HepG2 (cell line): Measurements from ENCODE around the gene HSPB9. TPM values are rescaled to one million over a fixed set of nuclear protein-coding genes. Genes with fewer than 3 reads are reported as not detected.
A peak's percentile ranks its signal among the peaks of the same experiment; 100 is the strongest.

Experiments
- ATAC-seq: fragments of 200-7000 bp; cut with Tn5 transposase; 3 replicates; pipeline ENCODE4 v1.9.1; 2020; ENCODE audit warnings: mild to moderate bottlenecking, moderate library complexity
- BruUV-seq: library from RNA; stranded (reverse); fragments of 400-500 nt; replicated peaks from 2 replicates; lab custom pipeline; 2021; lab: Mats Ljungman, UMichigan
- CTCF ChIA-PET: fragments of 300-600 bp; formaldehyde crosslinking; extraction: SDS; loops from one replicate; lab custom pipeline; 2021; ENCODE audit warnings: low total read pairs, inconsistent platforms, low intra/inter-chr PET ratio; lab: Yijun Ruan, JAX
- POLR2A ChIA-PET: fragments of 350-600 bp; sonication (Branson Sonifier 250); formaldehyde crosslinking; loops from one replicate; lab custom pipeline; 2020; ENCODE audit warnings: antibody characterized with exemption, inconsistent platforms; lab: Yijun Ruan, JAX
- DNase-seq: peaks from one replicate; pipeline ENCODE4 v3.0.0-alpha.2; 2015; ENCODE audit warnings: low spot score
- FAIRE-seq: peaks from 3 replicates; lab custom pipeline; 2011; peaks lifted over from hg19 to GRCh38; lab: Jason Lieb, UNC
- H2AFZ ChIP-seq: one replicate; pipeline ENCODE4 v1.6.1; 2011; ENCODE audit warnings: low read length, inconsistent platforms
- H3K27ac ChIP-seq: fragments of 300-600 bp; 3 replicates; pipeline ENCODE4 v1.8.0; 2011; ENCODE audit warnings: mixed run types, mild to moderate bottlenecking, mixed read lengths, low read length, inconsistent platforms; ENCODE audit not compliant: insufficient read depth; ENCODE audit errors: extremely low read length
- H3K27me3 ChIP-seq, 2 experiments: fragments of 200-600 bp in 1 of 2; 2 replicates in 1 of 2; 3 replicates in 1 of 2; pipeline versions ENCODE4 v1.6.0 to v1.8.0; 2011; ENCODE audit warnings: low read length in 2 of 2, mild to moderate bottlenecking in 2 of 2, moderate library complexity in 2 of 2, inconsistent platforms in 1 of 2; ENCODE audit not compliant: insufficient read depth in 2 of 2, control insufficient read depth in 1 of 2
- H3K36me3 ChIP-seq, 2 experiments: fragments of 200-600 bp in 1 of 2; replicated peaks in 1 of 2; 2 replicates in 1 of 2; 3 replicates in 1 of 2; pipeline versions ENCODE4 v1.5.1 to v1.8.0; 2011; ENCODE audit warnings: low read length in 2 of 2, inconsistent platforms in 1 of 2; ENCODE audit not compliant: insufficient read depth in 2 of 2, control insufficient read depth in 1 of 2
- H3K4me1 ChIP-seq: 2 replicates; pipeline ENCODE4 v1.5.1; 2012; ENCODE audit warnings: low read length, inconsistent platforms; ENCODE audit not compliant: insufficient read depth
- H3K4me2 ChIP-seq: 2 replicates; pipeline ENCODE4 v1.6.0; 2011; ENCODE audit warnings: low read depth, low read length, inconsistent platforms
- H3K4me3 ChIP-seq, 3 experiments: fragments of 200-600 bp in 1 of 3; sonication (generic), shearing (Covaris generic) in 1 of 3; replicated peaks in 1 of 3; 2 replicates each; pipeline ENCODE4 v1.5.1; 2011 to 2016; ENCODE audit warnings: low read length in 3 of 3, inconsistent platforms in 2 of 3, low read depth in 2 of 3, mild to moderate bottlenecking in 2 of 3, control low read depth in 1 of 3, mixed read lengths in 1 of 3; ENCODE audit not compliant: insufficient read depth in 1 of 3
- H3K79me2 ChIP-seq: one replicate; pipeline ENCODE4 v1.6.1; 2011; ENCODE audit warnings: low read length, inconsistent platforms; ENCODE audit not compliant: insufficient read depth
- H3K9ac ChIP-seq: 2 replicates; pipeline ENCODE4 v1.6.0; 2011; ENCODE audit warnings: mild to moderate bottlenecking, low read depth, low read length, inconsistent platforms; ENCODE audit not compliant: insufficient read depth
- H3K9me3 ChIP-seq: 2 replicates; pipeline ENCODE4 v1.5.1; 2012; ENCODE audit warnings: mild to moderate bottlenecking, low read length
- H4K20me1 ChIP-seq: 2 replicates; pipeline ENCODE4 v1.6.0; 2011; ENCODE audit warnings: inconsistent platforms, mild to moderate bottlenecking, low read length, moderate library complexity; ENCODE audit not compliant: insufficient read depth
- FLYWCH1 ChIP-seq: sonication (generic); formaldehyde crosslinking; IDR thresholded peaks from 2 replicates; pipeline ENCODE4 v1.8.1; 2023; ENCODE audit warnings: mild to moderate bottlenecking, missing genetic modification reagents
- NR1H2 ChIP-seq: sonication (generic); formaldehyde crosslinking; IDR thresholded peaks from 2 replicates; pipeline ENCODE4 v1.8.1; 2022; ENCODE audit warnings: low read depth, missing genetic modification reagents, borderline replicate concordance
- SAP130 ChIP-seq: IDR thresholded peaks from 2 replicates; pipeline ENCODE4 v1.6.1; 2016; ENCODE audit warnings: low read depth
- ZBTB1 ChIP-seq: sonication (generic); formaldehyde crosslinking; IDR thresholded peaks from 2 replicates; pipeline ENCODE4 v1.4.0; 2020; ENCODE audit warnings: missing genetic modification reagents, borderline replicate concordance
- ZNF354B ChIP-seq: sonication (generic); formaldehyde crosslinking; IDR thresholded peaks from 2 replicates; pipeline ENCODE4 v1.8.0; 2022; ENCODE audit warnings: mild to moderate bottlenecking, missing genetic modification reagents
- ZNF609 ChIP-seq: sonication (generic); formaldehyde crosslinking; IDR thresholded peaks from 2 replicates; pipeline ENCODE4 v1.4.0; 2020; ENCODE audit warnings: mild to moderate bottlenecking, missing genetic modification reagents, borderline replicate concordance
- ZNF639 ChIP-seq: conservative IDR thresholded peaks from 2 replicates; pipeline ENCODE4 v1.6.1; 2018; ENCODE audit warnings: missing genetic modification reagents
- ZNF672 ChIP-seq: sonication (generic); formaldehyde crosslinking; IDR thresholded peaks from 2 replicates; pipeline ENCODE4 v1.8.1; 2022; ENCODE audit warnings: missing genetic modification reagents
- ZNF75D ChIP-seq: sonication (generic); formaldehyde crosslinking; IDR thresholded peaks from 2 replicates; pipeline ENCODE4 v1.8.1; 2023; ENCODE audit warnings: missing genetic modification reagents, mild to moderate bottlenecking, borderline replicate concordance
- WGBS: methylation state at CpG from one replicate; pipeline ENCODE4 v1.1.6; 2017; ENCODE audit warnings: low lambda C conversion rate; 5-methylcytosine and 5-hydroxymethylcytosine counted together
- in situ Hi-C: cut with HindIII; loops from 2 replicates; pipeline ENCODE4 v1.10.0; 2017; ENCODE audit warnings: low pct_unique_long_range_greater_than_20kb; ENCODE audit not compliant: extremely low pct_ligation_motif_present
- intact Hi-C: fragments of 100-400 bp; cut with micrococcal nuclease; formaldehyde crosslinking; loops from one replicate; pipeline ENCODE4 v1.10.0; 2022; ENCODE audit not compliant: unreplicated experiment
- polyA plus RNA-seq, 8 experiments: library from polyadenylated mRNA; depleted of rRNA in 3 of 8; stranded (reverse) in 7 of 8; unstranded in 1 of 8; fragments of >200 nt; fragmentation: Illumina TruSeq in 4 of 8; extraction: Trizol in 4 of 8; gene quantifications; 2 replicates each; pipeline versions ENCODE4 v1.2.1 to v1.2.3, GENCODE V29; 2011 to 2016; ENCODE audit warnings: low read depth in 4 of 8, missing spikeins in 1 of 8, mixed read lengths in 1 of 8; ENCODE audit not compliant: insufficient read depth in 1 of 8
- total RNA-seq, 5 experiments: library from RNA; depleted of rRNA; stranded (reverse); fragments of >200 nt; fragmentation: Illumina TruSeq; extraction: Trizol; gene quantifications; 2 replicates each; pipeline ENCODE4 v1.2.3, GENCODE V29; 2016; ENCODE audit warnings: low read depth in 1 of 5

Gene HSPB9
- total and polyA plus RNA-seq, 2 of the 13 experiments (the other 11 are each of a cell fraction or from before 2014, with no cell fraction given) = 0.05 to 0.24 TPM

- TF ChIP-seq ZNF672 (CRISPR knock-in tag) (peak; percentile 93), SAP130 (no peak)
- H2AFZ ChIP-seq = no peak overlapping the region
- intact Hi-C loops (no loop called here), in situ Hi-C loops (no loop called here)
- DNase-seq (no peak), ATAC-seq (no peak), FAIRE-seq (no peak)
- H3K27ac ChIP-seq = no peak overlapping the region
- POLR2A ChIA-PET = no interaction called here
- no peaks in the 10 kb centered on the region for H3K9me3 ChIP-seq
- H3K4me1 ChIP-seq = peaks cover 34% of the 10 kb centered on the region
- CTCF ChIA-PET = no interaction called here
- WGBS = 75% methylated on average over 11 of the region's 19 CpGs
- H3K9ac ChIP-seq = no peak overlapping the region
- H3K4me2 ChIP-seq = no peak overlapping the region
- no TSS peak for BruUV-seq
- H3K36me3 ChIP-seq = no peaks in the 10 kb centered on the region
- no peaks in the 10 kb centered on the region for H3K79me2 ChIP-seq
- H4K20me1 ChIP-seq = no peaks in the 10 kb centered on the region
- H3K27me3 ChIP-seq = peaks cover 2 to 26% of the 10 kb centered on the region in 2 experiments; a peak in 4 of 5 replicates
- H3K4me3 ChIP-seq = no peak overlapping the region
Measured at GRCh38 chr17:42166196-42166763, 43.7 kb downstream of the HSPB9 start.

GRCh38 chr17:42167807-42168206 is 45.2 kb downstream of the HSPB9 start:
- FAIRE-seq (no peak), ATAC-seq (no peak), DNase-seq (no peak)
- no TSS peak for BruUV-seq
- TF ChIP-seq ZNF354B (CRISPR knock-in tag) (no peak), ZNF609 (CRISPR knock-in tag) (no peak), ZNF639 (CRISPR knock-in tag) (no peak), FLYWCH1 (CRISPR knock-in tag) (no peak), ZBTB1 (CRISPR knock-in tag) (no peak), ZNF75D (CRISPR knock-in tag) (no peak), NR1H2 (CRISPR knock-in tag) (no peak)
- Histone ChIP-seq H3K9ac (no peak overlapping the region), H2AFZ (no peak overlapping the region), H4K20me1 (no peaks in the 10 kb centered on the region), H3K4me3 (no peak overlapping the region), H3K79me2 (no peaks in the 10 kb centered on the region), H3K4me2 (no peak overlapping the region), H3K4me1 (peaks cover 30% of the 10 kb centered on the region), H3K27me3 (peaks cover 2 to 41% of the 10 kb centered on the region in 2 experiments; a peak in 4 of 5 replicates), H3K9me3 (no peaks in the 10 kb centered on the region), H3K36me3 (no peaks in the 10 kb centered on the region), H3K27ac (no peak overlapping the region)
- ChIA-PET POLR2A (no interaction called here), CTCF (no interaction called here)
- 76% methylated on average over 8 of the region's 8 CpGs for WGBS
- in situ Hi-C loops (no loop called here), intact Hi-C loops (no loop called here)
